ENCODE data around the gene SERPINI1.

The SERPINI1 gene, protein sequence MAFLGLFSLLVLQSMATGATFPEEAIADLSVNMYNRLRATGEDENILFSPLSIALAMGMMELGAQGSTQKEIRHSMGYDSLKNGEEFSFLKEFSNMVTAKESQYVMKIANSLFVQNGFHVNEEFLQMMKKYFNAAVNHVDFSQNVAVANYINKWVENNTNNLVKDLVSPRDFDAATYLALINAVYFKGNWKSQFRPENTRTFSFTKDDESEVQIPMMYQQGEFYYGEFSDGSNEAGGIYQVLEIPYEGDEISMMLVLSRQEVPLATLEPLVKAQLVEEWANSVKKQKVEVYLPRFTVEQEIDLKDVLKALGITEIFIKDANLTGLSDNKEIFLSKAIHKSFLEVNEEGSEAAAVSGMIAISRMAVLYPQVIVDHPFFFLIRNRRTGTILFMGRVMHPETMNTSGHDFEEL

DNA sequence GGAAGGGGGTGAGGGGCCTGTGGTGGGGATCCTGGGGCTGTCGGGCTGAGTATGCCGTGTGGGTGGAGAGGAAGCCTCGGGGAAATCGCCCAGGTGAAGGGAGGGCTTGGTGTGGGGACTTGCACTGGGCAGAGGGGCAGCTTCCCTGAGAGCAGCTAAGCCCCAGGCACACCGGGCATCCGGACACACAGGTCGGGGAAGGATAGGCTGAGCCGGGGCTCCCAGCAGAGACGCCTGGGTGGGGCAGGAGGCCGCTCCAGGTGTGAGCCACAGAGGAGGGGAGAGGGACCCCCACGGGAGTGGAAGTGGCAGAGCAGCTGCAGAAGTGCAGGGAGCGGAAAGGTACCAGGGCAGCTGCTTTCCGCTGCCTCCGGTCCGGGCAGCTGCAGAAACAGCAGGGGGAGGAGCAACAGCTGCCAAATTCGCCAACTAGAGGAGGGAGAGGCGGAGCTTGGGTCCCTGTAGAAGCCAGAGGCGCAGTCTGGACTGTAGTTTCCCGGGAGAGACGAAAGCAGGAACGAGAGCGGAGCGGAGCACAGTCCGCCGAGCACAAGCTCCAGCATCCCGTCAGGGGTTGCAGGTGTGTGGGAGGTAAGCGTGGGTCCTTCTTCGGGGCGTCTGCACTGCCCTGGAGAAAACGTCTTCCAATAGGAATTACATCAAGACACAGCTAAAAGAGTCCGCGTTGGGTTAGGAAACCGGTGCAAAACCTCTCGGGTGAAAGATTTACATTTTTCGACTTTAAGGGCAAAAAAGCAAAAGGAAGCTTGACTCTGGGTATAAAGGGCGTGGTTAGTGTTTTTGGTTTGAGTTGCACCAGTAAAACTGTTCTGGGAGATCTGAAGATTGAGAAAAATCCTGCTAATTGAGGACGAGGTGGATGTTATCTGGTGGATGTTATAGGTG is at the start of gene SERPINI1:
Gene SERPINI1 (plus strand): TSS at position 489 of the 906 bp plus-strand sequence. CDS start 53,408 bp downstream, outside the sequence.
- no peak for FAIRE-seq

DNA sequence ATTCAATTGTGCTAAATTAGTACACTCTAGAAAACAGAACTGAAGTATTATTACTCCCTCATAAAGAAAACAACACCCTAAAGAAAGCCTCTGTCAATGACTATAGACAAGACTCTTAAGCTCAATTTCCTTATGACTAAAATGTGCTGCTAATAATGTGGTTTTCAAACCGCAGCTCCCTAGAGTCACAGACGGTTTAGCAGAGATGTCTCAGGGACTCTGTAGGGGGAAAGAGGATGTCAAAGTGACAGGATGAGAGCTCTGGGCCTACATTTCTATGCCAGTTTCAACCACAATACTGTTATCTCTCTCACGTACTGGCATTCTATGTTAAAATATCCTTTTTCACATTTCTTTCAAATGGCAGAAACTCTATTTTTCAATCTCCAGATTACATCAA is 44.2 kb upstream of the SERPINI1 start:
- no peak for FAIRE-seq

DNA sequence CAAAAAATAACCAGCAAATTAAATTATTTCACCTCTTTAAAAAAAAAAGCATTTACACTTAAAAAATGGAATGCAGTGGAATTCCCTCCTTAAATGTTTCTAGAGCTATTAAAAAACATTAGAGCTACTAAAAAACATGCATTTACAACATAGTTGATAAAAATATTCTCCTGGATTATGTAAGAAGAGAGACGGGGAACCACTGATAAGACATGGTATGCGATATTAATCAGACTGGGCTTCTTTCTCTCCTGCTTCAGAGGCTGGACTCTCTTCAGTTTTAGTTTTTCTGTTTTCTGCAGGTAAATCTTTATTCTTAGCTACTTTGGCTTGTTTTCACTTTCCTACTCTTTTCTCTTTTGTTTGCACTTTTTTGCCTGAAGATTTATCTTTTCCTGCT is 41.4 kb upstream of the SERPINI1 start:
- FAIRE-seq: no peak

DNA sequence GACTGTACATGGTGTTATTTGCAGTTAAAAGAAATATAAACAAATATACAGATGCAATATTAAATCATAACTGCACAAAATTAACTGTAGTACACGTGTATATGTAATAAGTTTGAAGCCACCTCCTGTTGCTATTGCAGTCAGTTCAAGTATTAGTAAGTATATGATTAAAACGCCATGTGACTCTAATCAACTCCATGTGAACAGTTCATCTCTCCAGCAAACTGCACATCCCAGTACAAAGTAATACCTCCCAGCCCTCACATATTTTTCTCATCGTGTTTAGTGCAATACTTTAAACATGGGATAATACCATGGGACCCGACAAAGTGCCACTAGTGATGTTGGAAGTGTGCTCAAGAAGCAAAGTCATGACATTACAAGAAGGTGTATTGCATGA is 35.5 kb upstream of the SERPINI1 start:
- no peak for FAIRE-seq

DNA sequence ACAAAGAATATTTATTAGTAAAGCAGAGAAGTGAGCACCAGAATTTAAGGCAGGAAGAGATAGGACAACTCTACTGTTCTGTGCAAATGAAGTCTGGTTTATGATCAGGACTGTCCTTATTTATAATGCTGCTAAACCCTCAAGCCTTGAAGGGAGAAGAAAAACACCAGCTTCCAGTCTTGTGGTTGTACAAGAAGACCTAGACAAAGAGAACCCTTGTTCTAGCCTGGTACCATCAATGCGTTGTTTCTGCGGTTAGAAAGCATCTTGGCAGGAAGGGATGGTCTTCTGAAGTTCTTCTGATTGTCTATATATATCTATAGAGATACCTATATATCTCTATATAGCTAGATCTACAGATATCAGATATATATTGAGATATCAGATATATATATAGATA is 34.6 kb upstream of the SERPINI1 start:
- FAIRE-seq: no peak

DNA sequence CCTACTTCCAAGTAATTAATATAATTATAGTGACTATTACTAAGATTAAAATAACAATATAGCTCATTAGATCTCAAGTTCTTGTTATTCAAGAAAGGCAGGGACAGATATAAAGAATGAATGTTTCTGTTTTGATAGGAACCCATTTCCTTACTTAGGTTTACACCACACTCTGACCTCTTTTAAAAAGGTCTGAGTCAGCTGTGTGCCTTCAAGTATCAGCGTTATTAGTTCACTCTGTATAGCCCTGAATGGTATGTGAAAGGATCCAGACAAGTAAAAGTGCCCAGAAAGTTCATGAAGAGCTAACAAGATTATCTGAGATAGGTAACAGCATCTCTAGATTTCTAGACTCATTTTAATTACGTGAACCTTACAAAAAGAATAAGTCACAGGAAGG is 29.7 kb upstream of the SERPINI1 start:
- FAIRE-seq: no peak

DNA sequence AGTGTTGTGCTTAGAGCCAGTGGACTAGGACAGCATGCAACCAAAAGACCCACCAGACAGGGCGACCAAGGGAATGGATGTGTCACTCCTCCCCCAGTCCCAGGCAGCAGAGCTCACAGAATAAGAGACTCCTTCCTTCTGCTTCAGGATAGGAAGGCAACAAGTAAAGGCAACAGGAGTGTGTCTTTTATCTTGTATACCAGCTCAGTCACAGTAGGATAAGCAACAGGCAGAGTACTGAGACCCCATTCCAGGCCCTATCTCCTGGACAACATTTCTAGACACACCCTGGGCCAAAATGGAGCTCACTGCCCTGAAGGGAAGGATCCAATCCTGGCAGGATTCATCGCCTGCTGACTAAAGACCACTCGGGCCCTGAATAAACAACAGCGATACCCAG is 25.8 kb upstream of the SERPINI1 start:
- FAIRE-seq: no peak

DNA sequence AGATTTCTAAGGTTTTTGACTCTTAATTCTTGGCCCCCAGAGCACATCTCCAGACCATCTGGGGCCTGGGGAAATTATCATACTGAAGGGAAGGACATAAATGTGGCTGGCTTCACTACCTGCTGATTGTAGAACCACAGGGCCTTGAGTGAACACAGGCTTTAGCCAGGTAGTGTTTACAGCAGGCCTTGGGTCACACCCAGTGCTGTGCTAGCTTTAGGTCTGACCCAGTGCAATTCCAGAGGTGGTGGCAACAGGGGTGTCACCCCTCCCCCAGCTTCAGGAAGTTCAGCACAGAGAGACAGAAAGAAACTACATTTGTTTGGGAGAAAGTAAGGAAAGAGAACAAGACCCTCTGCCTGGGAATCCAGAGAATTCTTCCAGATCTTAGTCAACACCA is 25.0 kb upstream of the SERPINI1 start:
- FAIRE-seq: no peak

DNA sequence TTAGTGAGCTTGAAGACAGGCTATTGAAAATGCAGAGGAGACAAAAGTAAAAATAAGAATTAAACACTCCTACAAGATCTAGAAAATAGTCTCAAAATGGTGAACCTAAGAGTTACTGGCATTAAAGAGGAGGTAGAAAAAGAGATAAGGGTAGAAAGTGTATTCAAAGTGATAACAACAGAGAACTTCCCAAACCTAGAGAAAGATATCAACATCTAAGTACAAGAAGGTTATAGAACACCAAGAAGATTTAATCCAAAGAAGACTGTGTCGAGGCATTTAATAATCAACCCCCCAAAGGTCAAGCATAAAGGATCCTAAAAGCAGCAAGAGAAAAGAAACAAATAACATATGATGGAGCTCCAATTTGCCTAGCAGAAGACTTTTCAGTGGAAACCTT is 24.1 kb upstream of the SERPINI1 start:
- FAIRE-seq: no peak

DNA sequence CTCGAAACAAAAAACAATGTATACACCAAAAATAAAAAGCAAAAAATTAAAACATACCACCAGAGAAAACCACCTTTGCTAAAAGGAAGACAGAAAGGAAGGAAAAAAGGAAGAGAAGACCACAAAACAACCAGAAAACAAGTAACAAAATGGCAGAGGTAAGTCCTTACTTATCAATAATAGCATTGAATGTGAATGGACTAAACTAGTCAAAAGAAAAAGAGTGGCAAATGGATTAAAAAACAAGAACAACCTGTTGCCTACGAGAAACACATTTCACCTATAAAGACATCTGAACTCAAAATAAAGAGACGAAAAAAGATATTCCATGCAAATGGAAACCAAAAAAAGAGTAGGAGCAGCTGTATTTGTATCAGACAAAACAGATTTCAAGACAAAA is 23.1 kb upstream of the SERPINI1 start:
- FAIRE-seq: no peak

DNA sequence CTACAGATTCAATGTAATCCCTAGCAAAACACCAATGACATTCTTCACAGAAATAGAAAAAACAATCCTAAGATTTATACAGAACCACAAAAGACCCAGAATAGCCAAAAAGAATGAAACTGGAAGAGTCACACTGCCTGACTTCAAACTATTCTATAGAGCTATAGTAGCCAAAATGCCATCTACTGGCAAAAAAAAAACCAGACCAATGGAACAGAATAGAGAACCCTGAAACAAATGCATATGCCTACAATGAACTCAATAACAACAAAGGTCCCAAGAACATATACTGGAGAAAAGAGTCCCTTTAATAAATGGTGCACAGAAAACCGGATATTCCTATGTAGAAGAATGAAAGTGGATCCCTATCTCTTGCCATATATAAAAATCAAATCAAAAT is 20.6 kb upstream of the SERPINI1 start:
- FAIRE-seq: no peak

DNA sequence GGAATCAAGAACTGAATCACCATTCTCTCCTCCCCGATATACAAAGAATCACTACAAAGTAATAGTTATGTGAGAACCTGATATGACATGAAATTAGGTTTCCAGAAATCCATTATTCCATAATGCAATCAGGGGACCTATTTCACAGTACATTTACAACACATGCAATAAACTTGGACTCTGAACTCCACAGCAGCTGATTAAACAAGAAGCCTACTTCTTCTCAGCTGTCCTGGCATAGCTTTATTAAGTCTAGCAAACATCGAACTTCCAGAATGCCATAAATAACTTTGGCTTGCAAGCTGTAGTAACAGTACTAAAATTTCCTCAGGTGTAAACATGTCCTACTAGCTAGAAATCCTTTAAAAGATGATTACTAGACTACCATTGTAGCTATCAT is 18.6 kb upstream of the SERPINI1 start:
- FAIRE-seq: no peak

DNA sequence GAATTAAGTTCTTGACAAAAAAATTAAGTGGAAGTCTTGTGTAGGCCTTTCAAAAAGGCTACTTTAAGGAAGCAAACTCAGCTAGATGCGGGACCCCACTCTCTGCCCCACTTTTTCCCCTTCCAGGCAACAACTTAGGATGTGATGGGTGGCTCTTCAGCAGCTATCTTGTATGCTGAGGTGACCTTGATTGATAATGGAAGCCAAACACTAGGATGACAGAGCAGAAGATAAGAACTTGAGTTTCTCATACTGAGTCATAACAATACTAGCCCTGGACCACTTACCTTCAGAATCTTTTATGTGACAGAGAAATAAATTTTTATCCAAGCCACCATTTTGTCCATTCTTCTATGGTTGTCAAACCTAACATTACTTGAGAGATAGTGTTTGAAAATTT is 16.9 kb upstream of the SERPINI1 start:
- FAIRE-seq: no peak

DNA sequence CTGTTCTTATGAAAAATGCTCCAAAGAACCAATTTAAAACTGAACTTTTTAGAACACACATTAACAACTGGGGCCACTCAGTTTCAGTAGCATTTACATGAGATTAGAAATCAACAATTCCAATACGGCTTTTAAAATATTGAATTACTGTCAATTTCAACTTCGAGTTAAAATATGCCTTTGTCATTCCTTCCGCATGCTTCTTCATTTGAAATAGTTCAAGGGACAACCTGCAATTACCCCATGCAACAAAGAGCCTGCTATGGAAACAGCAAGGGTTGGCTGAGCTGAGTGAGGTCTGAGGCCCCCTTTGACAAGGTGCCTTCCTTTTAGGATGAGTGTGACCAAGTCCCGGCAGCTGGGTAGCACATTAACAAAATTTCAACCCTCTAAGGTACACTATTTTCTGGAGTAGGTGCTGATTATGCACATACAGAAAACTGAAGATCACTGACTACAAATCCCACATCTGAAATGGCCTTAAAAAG is 12.5 kb upstream of the SERPINI1 start:
- FAIRE-seq: no peak

DNA sequence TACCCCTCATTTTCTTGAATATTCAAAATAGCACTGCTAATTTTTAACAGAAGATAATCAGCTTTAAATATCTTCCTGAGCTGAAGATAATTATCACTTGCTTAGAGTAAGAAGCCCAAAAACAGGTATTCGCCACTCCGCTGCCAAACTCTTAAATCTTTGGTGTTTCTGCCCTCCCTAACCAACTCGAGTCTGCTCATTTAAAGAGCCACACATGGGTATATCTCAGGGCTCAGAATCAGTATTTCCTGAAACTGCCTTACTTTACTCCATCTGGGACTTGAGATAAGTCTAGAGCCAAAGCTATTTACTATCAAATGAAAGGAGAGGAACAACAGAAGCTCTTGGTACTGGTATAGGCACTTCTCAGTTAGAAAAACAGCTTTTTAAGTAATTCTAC is 11.6 kb upstream of the SERPINI1 start:
- FAIRE-seq: no peak

DNA sequence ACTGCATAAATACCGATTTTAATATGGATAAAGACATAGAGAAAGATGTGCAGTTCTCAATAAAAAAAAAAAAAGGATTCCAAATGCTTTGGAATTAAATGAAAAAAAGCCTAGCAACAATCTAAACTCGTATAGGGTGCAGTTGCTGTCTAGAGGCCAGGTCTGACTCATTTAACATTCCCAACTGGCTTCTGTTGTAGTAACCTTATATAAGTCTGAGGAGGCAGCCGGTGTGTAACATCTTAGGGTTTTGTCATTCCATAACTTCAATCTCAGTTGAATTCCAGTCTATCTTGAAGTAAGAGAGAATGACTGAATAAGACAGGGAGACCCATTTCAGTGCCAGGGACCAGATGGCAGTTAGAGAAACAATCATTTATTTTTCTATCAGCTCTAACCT is 7.3 kb upstream of the SERPINI1 start:
- FAIRE-seq: no peak

DNA sequence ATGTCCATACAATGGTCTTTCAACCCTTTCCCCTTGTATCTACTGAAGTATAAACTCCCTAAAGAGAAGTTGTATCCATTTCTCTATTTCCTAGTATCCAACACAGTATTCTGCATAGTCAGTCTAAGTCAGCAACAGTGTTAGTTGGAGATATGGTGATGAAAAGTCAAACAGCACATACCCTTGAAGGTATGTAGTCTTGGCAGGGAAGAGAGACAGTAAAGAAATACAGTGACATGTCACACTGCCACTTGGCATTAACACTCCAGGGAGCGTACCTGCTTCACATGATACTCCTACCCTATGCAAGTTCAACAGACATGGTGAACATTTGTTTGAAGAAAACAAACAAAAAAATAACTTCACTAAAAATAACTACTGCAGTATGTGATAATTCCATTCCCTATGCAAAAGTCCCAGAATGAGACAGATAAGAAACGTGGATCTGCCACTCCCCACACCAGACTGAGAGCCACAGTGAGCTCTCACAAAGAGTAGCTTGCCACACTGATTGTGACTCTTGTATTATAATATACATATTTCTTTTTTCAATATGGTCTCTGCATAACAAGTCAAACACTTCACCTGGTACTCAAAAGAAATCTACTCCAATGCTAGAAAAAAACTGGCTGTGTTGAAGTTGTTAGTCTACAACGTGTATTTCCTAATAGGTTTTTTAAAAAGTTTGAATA is 6.7 kb upstream of the SERPINI1 start:
- FAIRE-seq: no peak

DNA sequence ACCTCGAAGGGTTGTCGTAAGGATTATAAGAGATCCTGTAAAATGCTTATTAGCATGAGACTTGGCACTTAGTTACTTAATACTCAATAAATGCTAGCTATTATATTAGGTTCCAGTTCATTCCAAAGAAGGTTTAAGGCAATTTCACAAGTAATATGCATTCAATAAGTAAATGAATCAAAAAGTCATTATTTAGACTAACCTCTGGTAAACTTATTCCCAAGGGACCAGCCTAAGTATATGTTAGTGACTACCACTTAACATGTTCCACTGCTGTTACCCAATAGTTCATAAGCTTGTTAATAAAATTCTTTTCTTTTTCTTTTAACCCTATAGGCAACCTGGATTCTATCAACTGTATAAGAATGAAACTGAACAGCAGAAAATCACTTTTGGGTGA is 5.9 kb upstream of the SERPINI1 start:
- FAIRE-seq: no peak

DNA sequence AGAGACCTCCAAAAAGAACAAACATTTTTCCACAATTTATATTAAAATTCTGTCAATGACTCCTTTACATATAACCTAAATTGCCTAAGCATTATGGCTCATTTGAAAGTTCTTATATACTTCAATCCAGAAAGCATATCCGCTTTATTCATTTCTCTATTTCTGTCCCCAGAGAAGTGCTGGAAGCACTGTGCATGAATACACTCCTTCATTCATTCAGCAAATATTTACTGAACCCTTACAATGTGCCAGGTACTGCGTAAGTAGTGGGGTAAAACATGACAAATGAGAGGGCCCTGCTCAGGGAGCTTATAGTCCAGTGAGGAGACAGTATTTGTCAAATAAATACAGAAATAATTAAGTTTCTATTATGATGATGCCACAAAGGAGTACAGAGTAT is 4.1 kb upstream of the SERPINI1 start:
- no peak for FAIRE-seq

DNA sequence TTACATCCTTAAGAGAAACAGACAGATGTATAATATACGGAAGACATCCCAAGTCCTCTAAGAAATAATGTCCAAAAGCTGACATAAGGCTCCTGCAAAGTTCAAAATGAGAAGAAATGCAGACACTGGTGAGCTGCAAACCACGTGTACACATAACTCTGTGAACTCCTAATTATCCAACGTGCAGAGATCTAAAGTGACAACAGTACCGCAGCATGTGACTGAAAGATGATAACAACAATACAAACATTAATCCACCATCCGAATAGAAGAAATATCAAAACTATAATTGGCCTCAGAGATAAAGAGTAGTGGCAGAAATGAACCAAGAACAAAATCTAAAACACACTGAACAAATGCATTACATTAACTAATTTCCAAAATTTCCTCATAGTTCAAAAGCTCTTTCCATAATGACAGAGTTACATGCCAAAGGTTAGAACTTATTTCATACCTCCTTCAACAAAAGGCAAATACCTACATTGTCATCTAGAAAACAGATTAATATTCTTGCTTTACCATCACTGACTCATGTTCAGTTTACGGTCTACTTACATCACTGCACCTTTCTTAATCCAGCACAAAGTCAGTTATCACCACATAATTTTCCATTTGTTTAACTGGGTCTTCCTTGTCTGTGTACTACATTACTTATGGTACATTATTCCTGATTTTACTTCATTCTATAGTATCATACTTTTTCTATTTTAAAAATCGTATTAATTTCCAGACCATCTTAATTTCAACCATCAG is 3.0 kb upstream of the SERPINI1 start:
- no peak for FAIRE-seq

DNA sequence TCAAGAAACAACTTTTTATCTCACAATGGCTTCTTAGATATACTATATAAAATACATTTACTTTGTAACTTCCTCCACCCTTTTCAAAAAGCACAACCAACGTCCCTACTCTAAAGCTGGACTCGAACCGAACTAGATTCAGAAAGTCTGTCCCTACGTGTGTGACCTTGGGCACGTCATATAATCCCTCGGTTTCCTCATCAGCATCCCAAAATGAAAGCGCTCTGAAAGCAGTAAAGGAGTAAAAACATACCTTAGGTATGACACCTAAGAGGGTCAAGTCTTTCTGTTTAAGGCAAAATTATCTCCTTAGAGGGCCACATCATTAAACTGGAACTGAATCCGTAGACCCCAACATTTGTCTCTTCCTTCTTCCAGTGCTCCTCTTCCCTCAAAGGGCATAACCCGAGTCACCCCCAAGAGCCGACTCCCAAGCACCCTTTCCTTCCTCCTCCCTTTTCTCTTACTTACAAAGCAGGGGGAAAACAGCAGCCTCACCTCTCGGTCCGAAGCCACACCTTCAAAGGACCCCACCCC is 1.5 kb upstream of the SERPINI1 start:
- FAIRE-seq: no peak

Measured in endometrium (tissue), 2 donors.